Measurements from ENCODE around the gene PRKCE.

- TF ChIP-seq CTCF (IDR thresholded peaks at IDR 0.05; ENCODE audit: poor library complexity) (no peak), EZH2phosphoT487 (IDR thresholded peaks at IDR 0.05; ENCODE audit: low read depth, severe bottlenecking, unreplicated experiment) (no peak), EZH2 (IDR thresholded peaks at IDR 0.05; ENCODE audit: borderline replicate concordance) (no peak)
Observed at GRCh38 chr2:45634223-45634622, 17.3 kb upstream of the PRKCE start.
